Measurements from ENCODE around the gene ANKRD11. TPM values are rescaled to one million over a fixed set of nuclear protein-coding genes. Genes with fewer than 3 reads are reported as not detected.

Gene ANKRD11
- polyA plus RNA-seq, 1 donor from 2014 or later = 32.5 TPM

DNA sequence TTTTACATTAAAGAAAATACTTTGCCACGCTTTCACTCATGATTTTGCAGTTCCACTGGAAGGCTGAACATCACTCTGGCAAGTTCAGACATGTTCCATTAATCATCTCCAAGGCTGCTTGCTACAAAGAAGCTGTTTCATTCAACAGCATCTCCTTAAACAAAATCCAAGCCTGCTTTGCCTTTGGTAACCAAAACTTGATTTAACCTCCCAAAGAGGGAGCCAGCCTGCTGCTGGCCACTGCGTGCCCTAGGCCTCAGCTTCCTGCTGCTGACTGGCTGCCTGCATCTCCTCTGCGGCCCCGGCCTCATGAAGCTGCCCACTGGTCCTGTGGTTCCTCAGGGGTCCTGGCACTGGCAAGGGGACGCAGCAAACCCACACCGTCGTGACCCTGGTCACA lies 31.8 kb downstream of the ANKRD11 start:
- no peak overlapping the region for H3K4me3 ChIP-seq (ENCODE audit: low read length)
- no peak overlapping the region for H3K27ac ChIP-seq (ENCODE audit: low read length)
- H3K27me3 ChIP-seq (ENCODE audit: insufficient read depth, low read depth, low read length) = no peaks in the 10 kb centered on the region
- no peak for TF ChIP-seq TAF1 (IDR thresholded peaks at IDR 0.05; ENCODE audit: low read depth)
- no peak for TF ChIP-seq MXI1 (conservative IDR thresholded peaks at IDR 0.05; ENCODE audit: poor library complexity, severe bottlenecking)
- no peak for TF ChIP-seq POLR2AphosphoS5 (IDR thresholded peaks at IDR 0.05)
- TF ChIP-seq EP300 (conservative IDR thresholded peaks at IDR 0.05; ENCODE audit: poor library complexity, severe bottlenecking) = no peak
- no peak for TF ChIP-seq RAD21 (conservative IDR thresholded peaks at IDR 0.05)
- no peak for TF ChIP-seq CTCF (IDR thresholded peaks at IDR 0.05; ENCODE audit: poor library complexity, severe bottlenecking)
- TF ChIP-seq EZH2 (IDR thresholded peaks at IDR 0.05; ENCODE audit: borderline replicate concordance, insufficient read depth, low read length, poor library complexity, severe bottlenecking) = no peak
- TF ChIP-seq, protein P1, sequence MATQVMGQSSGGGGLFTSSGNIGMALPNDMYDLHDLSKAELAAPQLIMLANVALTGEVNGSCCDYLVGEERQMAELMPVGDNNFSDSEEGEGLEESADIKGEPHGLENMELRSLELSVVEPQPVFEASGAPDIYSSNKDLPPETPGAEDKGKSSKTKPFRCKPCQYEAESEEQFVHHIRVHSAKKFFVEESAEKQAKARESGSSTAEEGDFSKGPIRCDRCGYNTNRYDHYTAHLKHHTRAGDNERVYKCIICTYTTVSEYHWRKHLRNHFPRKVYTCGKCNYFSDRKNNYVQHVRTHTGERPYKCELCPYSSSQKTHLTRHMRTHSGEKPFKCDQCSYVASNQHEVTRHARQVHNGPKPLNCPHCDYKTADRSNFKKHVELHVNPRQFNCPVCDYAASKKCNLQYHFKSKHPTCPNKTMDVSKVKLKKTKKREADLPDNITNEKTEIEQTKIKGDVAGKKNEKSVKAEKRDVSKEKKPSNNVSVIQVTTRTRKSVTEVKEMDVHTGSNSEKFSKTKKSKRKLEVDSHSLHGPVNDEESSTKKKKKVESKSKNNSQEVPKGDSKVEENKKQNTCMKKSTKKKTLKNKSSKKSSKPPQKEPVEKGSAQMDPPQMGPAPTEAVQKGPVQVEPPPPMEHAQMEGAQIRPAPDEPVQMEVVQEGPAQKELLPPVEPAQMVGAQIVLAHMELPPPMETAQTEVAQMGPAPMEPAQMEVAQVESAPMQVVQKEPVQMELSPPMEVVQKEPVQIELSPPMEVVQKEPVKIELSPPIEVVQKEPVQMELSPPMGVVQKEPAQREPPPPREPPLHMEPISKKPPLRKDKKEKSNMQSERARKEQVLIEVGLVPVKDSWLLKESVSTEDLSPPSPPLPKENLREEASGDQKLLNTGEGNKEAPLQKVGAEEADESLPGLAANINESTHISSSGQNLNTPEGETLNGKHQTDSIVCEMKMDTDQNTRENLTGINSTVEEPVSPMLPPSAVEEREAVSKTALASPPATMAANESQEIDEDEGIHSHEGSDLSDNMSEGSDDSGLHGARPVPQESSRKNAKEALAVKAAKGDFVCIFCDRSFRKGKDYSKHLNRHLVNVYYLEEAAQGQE (IDR thresholded peaks at IDR 0.05; ENCODE audit: borderline replicate concordance) = no peak
- no peak for TF ChIP-seq SMC3 (conservative IDR thresholded peaks at IDR 0.05; ENCODE audit: poor library complexity)
- H4K20me1 ChIP-seq (ENCODE audit: insufficient read depth) = peaks cover 6% of the 10 kb centered on the region
- H3K9me2 ChIP-seq (ENCODE audit: insufficient read depth, low read length) = no peaks in the 10 kb centered on the region
- no peak overlapping the region for H2AFZ ChIP-seq (ENCODE audit: low read depth, low read length)
- no peaks in the 10 kb centered on the region for H3F3A ChIP-seq (ENCODE audit: insufficient read depth, low read length, poor library complexity, severe bottlenecking)
- H3K36me3 ChIP-seq (ENCODE audit: insufficient read depth, low read length) = no peaks in the 10 kb centered on the region
- H3K4me2 ChIP-seq (ENCODE audit: low read length) = no peak overlapping the region
- no peak overlapping the region for H3K9ac ChIP-seq (ENCODE audit: low read length)
- H3K9me3 ChIP-seq (ENCODE audit: low read length) = no peaks in the 10 kb centered on the region
- H3K79me2 ChIP-seq (replicated peaks; ENCODE audit: insufficient read depth, low read length) = peaks cover 64% of the 10 kb centered on the region

GRCh38 chr16:89456419-89456959 lies 33.9 kb downstream of the ANKRD11 start:
- Histone ChIP-seq H3K4me3 (ENCODE audit: low read length) (no peak overlapping the region), H3K79me2 (replicated peaks; ENCODE audit: insufficient read depth, low read length) (peaks cover 78% of the 10 kb centered on the region), H3K9me3 (ENCODE audit: low read length) (no peaks in the 10 kb centered on the region), H4K20me1 (ENCODE audit: insufficient read depth) (peaks cover 6% of the 10 kb centered on the region), H3F3A (ENCODE audit: insufficient read depth, low read length, poor library complexity, severe bottlenecking) (no peaks in the 10 kb centered on the region), H2AFZ (ENCODE audit: low read depth, low read length) (no peak overlapping the region), H3K9ac (ENCODE audit: low read length) (no peak overlapping the region), H3K36me3 (ENCODE audit: insufficient read depth, low read length) (no peaks in the 10 kb centered on the region), H3K27ac (ENCODE audit: low read length) (no peak overlapping the region), H3K9me2 (ENCODE audit: insufficient read depth, low read length) (no peaks in the 10 kb centered on the region), H3K4me2 (ENCODE audit: low read length) (no peak overlapping the region), H3K27me3 (ENCODE audit: insufficient read depth, low read depth, low read length) (no peaks in the 10 kb centered on the region)
- TF ChIP-seq POLR2AphosphoS5 (IDR thresholded peaks at IDR 0.05) = no peak
- TF ChIP-seq TAF1 (IDR thresholded peaks at IDR 0.05; ENCODE audit: low read depth) = no peak
- TF ChIP-seq RAD21 (conservative IDR thresholded peaks at IDR 0.05) = no peak
- TF ChIP-seq, protein P1 (IDR thresholded peaks at IDR 0.05; ENCODE audit: borderline replicate concordance) = no peak
- no peak for TF ChIP-seq SMC3 (conservative IDR thresholded peaks at IDR 0.05; ENCODE audit: poor library complexity)
- no peak for TF ChIP-seq CTCF (IDR thresholded peaks at IDR 0.05; ENCODE audit: poor library complexity, severe bottlenecking)
- TF ChIP-seq EP300 (conservative IDR thresholded peaks at IDR 0.05; ENCODE audit: poor library complexity, severe bottlenecking) = no peak
- TF ChIP-seq EZH2 (IDR thresholded peaks at IDR 0.05; ENCODE audit: borderline replicate concordance, insufficient read depth, low read length, poor library complexity, severe bottlenecking) = no peak
- TF ChIP-seq MXI1 (conservative IDR thresholded peaks at IDR 0.05; ENCODE audit: poor library complexity, severe bottlenecking) = no peak
